GM18499 (cell line): Measurements from ENCODE around the gene RASSF5.
A peak's percentile ranks its signal among the peaks of the same experiment; 100 is the strongest.

Experiments used
- ATAC-seq: cut with Tn5 transposase; IDR thresholded peaks from one replicate; pipeline ENCODE4 v1.9.1; 2021; ENCODE audit warnings: moderate number of reproducible peaks; ENCODE audit not compliant: insufficient read depth, unreplicated experiment

RASSF5 gene

GRCh38 chr1:206495493-206496046, 11.8 kb upstream of the RASSF5 start:
- no peak for ATAC-seq

- no peak for ATAC-seq
These were observed 11.1 kb upstream of the RASSF5 start for GRCh38 chr1:206496131-206496793.

- no peak for ATAC-seq
These were observed 10.0 kb upstream of the RASSF5 start for GRCh38 chr1:206497363-206497762.

- no peak for ATAC-seq
These were observed 9.6 kb upstream of the RASSF5 start for GRCh38 chr1:206497774-206498173.

- ATAC-seq, result no peak
These were observed 8.6 kb upstream of the RASSF5 start for GRCh38 chr1:206498685-206499084.

- ATAC-seq, result no peak
These were observed 7.3 kb upstream of the RASSF5 start for GRCh38 chr1:206500046-206500445.

GRCh38 chr1:206501881-206502280, 5.5 kb upstream of the RASSF5 start:
- no peak for ATAC-seq

GRCh38 chr1:206502403-206502802, 4.9 kb upstream of the RASSF5 start:
- ATAC-seq, result no peak

GRCh38 chr1:206502812-206503211, 4.5 kb upstream of the RASSF5 start:
- ATAC-seq, result no peak

- peak; percentile 79 for ATAC-seq
These were observed 3.6 kb upstream of the RASSF5 start for GRCh38 chr1:206503591-206504362.

- no peak for ATAC-seq
These were observed 3.0 kb upstream of the RASSF5 start for GRCh38 chr1:206504363-206504713.

- ATAC-seq, result no peak
These were observed 1.5 kb upstream of the RASSF5 start for GRCh38 chr1:206505702-206506355.

GRCh38 chr1:206506405-206507283, 687 bp upstream of the RASSF5 start:
- no peak for ATAC-seq

GRCh38 chr1:206508130-206508889, 979 bp downstream of the RASSF5 start:
- no peak for ATAC-seq

- ATAC-seq, result no peak
These were observed 1.6 kb downstream of the RASSF5 start for GRCh38 chr1:206508956-206509355.

- ATAC-seq, result no peak
These were observed 2.4 kb downstream of the RASSF5 start for GRCh38 chr1:206509612-206510257.

- no peak for ATAC-seq
These were observed 3.0 kb downstream of the RASSF5 start for GRCh38 chr1:206510371-206510770.

GRCh38 chr1:206511362-206512057, 4.2 kb downstream of the RASSF5 start:
- ATAC-seq, result no peak
